ENCODE measurements around the gene PTPRK. TPM values are rescaled to one million over a fixed set of nuclear protein-coding genes. Genes with fewer than 3 reads are reported as not detected.

PTPRK gene
- total and polyA plus RNA-seq, 10 of the 15 experiments (the other 5 are each of a cell fraction or from before 2014, with no cell fraction given), result 0.23 to 1.9 (median 0.55) TPM

DNA sequence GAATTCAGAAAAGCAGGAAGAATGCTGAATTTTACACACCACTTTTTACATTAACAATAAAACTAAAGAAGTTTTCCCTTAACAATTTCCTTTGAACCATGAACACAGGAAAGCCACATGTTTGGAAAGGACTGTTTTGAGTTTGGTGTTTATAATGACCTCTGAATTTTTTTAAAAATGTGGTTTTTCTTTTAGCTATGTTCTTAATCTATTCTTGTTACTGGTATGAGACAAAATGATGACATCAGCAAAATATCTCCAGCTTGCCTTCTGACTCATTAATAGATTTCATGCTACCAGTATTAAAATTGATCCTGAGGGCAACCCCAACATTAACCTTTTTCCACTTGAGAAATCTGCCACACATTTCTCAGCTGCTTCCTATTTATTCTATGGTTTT is 402.0 kb downstream of the PTPRK start:
- H3K4me2 ChIP-seq (ENCODE audit: control insufficient read depth, insufficient read depth), result no peak overlapping the region
- no peaks in the 10 kb centered on the region for H3K4me1 ChIP-seq (ENCODE audit: control insufficient read depth, insufficient read depth, low read length)
- H3K79me2 ChIP-seq (ENCODE audit: control insufficient read depth, insufficient read depth, low read length), result no peaks in the 10 kb centered on the region
- H3K4me3 ChIP-seq, result no peak overlapping the region
- ChIA-PET CTCF (no interaction called here), SMC1A (ENCODE audit: uncharacterized antibody, unreplicated experiment) (interaction anchor here (0.5 kb wide), 1 partner anchor 56 kb away, joined by 3 read pairs; no protein-coding TSS in a partner anchor), RAD21 (ENCODE audit: unreplicated experiment) (no interaction called here), POLR2A (no interaction called here)
- intact Hi-C loops (cut with micrococcal nuclease; ENCODE audit: unreplicated experiment), result no loop called here
- no peak overlapping the region for H3K9ac ChIP-seq (ENCODE audit: control insufficient read depth, insufficient read depth, low read length)
- H3K27ac ChIP-seq (ENCODE audit: control insufficient read depth, insufficient read depth), result no peak overlapping the region
- no peak for TF ChIP-seq NR2C2 (IDR thresholded peaks at IDR 0.05; ENCODE audit: borderline replicate concordance, control insufficient read depth, insufficient read length, low read depth)
- TF ChIP-seq TARDBP (IDR thresholded peaks at IDR 0.05; ENCODE audit: borderline replicate concordance), result no peak
- TF ChIP-seq STAT3 (IDR thresholded peaks at IDR 0.05; ENCODE audit: low read depth, low read length), result no peak
- TF ChIP-seq ETV6 (conservative IDR thresholded peaks at IDR 0.05 in 1 of 2, IDR thresholded peaks at IDR 0.05 in 1 of 2; ENCODE audit: borderline replicate concordance in 1 of 2, low read depth in 1 of 2), result no peak
- TF ChIP-seq ZSCAN29 (IDR thresholded peaks at IDR 0.05), result no peak
- no peak for TF ChIP-seq TCF12 (IDR thresholded peaks at IDR 0.05; ENCODE audit: low read depth, low read length)
- no peak for TF ChIP-seq SIN3A (IDR thresholded peaks at IDR 0.05; ENCODE audit: low read depth, low read length)
- TF ChIP-seq TCF3 (IDR thresholded peaks at IDR 0.05; ENCODE audit: borderline replicate concordance, insufficient read depth, low read depth, low read length), result no peak
- no peak for TF ChIP-seq ZBED1 (IDR thresholded peaks at IDR 0.05; ENCODE audit: borderline replicate concordance)
- no peak for TF ChIP-seq NBN (IDR thresholded peaks at IDR 0.05)
- TF ChIP-seq RUNX3 (IDR thresholded peaks at IDR 0.05; ENCODE audit: low read length), result no peak
- no peak for TF ChIP-seq NR2F1 (conservative IDR thresholded peaks at IDR 0.05)
- no peak for TF ChIP-seq PAX5 (IDR thresholded peaks at IDR 0.05; ENCODE audit: borderline replicate concordance, low read depth, low read length)
- TF ChIP-seq NR2C1 (IDR thresholded peaks at IDR 0.05), result no peak
- no peak for TF ChIP-seq HDAC2 (IDR thresholded peaks at IDR 0.05)
- no peak for TF ChIP-seq POU2F2 (IDR thresholded peaks at IDR 0.05; ENCODE audit: borderline replicate concordance, low read depth, low read length)
- no peak for TF ChIP-seq JUND (IDR thresholded peaks at IDR 0.05; ENCODE audit: low read depth, low read length)
- no peak for TF ChIP-seq ZBTB4 (CRISPR knock-in tag; IDR thresholded peaks at IDR 0.05)
- TF ChIP-seq RELB (IDR thresholded peaks at IDR 0.05; ENCODE audit: low read depth), result no peak
- no TSS peak for BruUV-seq (replicated peaks)
- H2AFZ ChIP-seq (ENCODE audit: control insufficient read depth, low read depth, low read length), result no peak overlapping the region
- DNase-seq (ENCODE audit: low read depth, low spot score), result no peak
- in situ Hi-C loops (cut with MboI), result no loop called here
- no peaks in the 10 kb centered on the region for H3K9me3 ChIP-seq (replicated peaks; ENCODE audit: control insufficient read depth, insufficient read depth, low read length)
- no peak for ATAC-seq
- no peaks in the 10 kb centered on the region for H3K36me3 ChIP-seq (ENCODE audit: control insufficient read depth in 2 of 2, insufficient read depth in 2 of 2, low read length in 1 of 2)
- no peaks in the 10 kb centered on the region for H3K27me3 ChIP-seq (replicated peaks in 1 of 2; ENCODE audit: control insufficient read depth in 2 of 2, insufficient read depth in 2 of 2, low read length in 1 of 2)
- no peaks in the 10 kb centered on the region for H4K20me1 ChIP-seq (ENCODE audit: control insufficient read depth, insufficient read depth)
- FAIRE-seq, result no peak

Data from GM12878 (cell line).